Upper lobe of left lung (tissue), 6 donors: ENCODE measurements around the gene ALCAM. TPM values are rescaled to one million over a fixed set of nuclear protein-coding genes. Genes with fewer than 3 reads are reported as not detected.
A peak's percentile ranks its signal among the peaks of the same experiment; 100 is the strongest.

Experiments used
- ATAC-seq, 2 donors: fragments of 200-7000 bp; cut with Tn5 transposase; one replicate each; pipeline ENCODE4 v1.9.1; 2022; ENCODE audit warnings: mild to moderate bottlenecking in 2 of 2, moderate library complexity in 2 of 2; ENCODE audit not compliant: low FRiP score in 2 of 2
- DNase-seq, 2 donors: peaks; one replicate each; pipeline ENCODE4 v3.0.0-alpha.2; 2019 to 2020
- H3K27ac ChIP-seq, 4 donors: fragments of 200-600 bp; sonication (generic); one replicate each; pipeline ENCODE4 v1.5.1; 2016 to 2019
- H3K27me3 ChIP-seq, 4 donors: fragments of 200-600 bp; sonication (generic); one replicate each; pipeline ENCODE4 v1.5.1; 2017 to 2019
- H3K36me3 ChIP-seq, 4 donors: fragments of 200-600 bp; sonication (generic); one replicate each; pipeline ENCODE4 v1.5.1; 2016 to 2019
- H3K4me1 ChIP-seq, 4 donors: fragments of 200-600 bp; sonication (generic); one replicate each; pipeline ENCODE4 v1.5.1; 2018 to 2019
- H3K4me3 ChIP-seq, 4 donors: fragments of 200-600 bp; sonication (generic); one replicate each; pipeline ENCODE4 v1.5.1; 2017 to 2019; ENCODE audit warnings: mild to moderate bottlenecking in 2 of 4, moderate library complexity in 1 of 4
- H3K9me3 ChIP-seq, 4 donors: fragments of 200-600 bp; sonication (generic); one replicate each; pipeline ENCODE4 v1.5.1; 2018 to 2019
- CTCF ChIP-seq, 6 experiments: fragments of 450-650 bp in 4 of 6; fragments of 200-600 bp in 2 of 6; sonication (generic) in 2 of 6; IDR thresholded peaks; one replicate each; pipeline ENCODE4 v1.5.1; 2016 to 2019; ENCODE audit warnings: antibody characterized with exemption in 6 of 6
- EP300 ChIP-seq, 4 donors: sonication (generic); formaldehyde crosslinking; IDR thresholded peaks; one replicate each; pipeline ENCODE4 v1.5.1; 2017; ENCODE audit warnings: antibody characterized with exemption in 4 of 4, control low read depth in 2 of 4
- POLR2A ChIP-seq, 4 donors: fragments of 450-650 bp; IDR thresholded peaks; one replicate each; pipeline ENCODE4 v1.5.1; 2016 to 2017; ENCODE audit warnings: antibody characterized with exemption in 4 of 4, mild to moderate bottlenecking in 2 of 4
- POLR2AphosphoS5 ChIP-seq, 2 donors: sonication (generic); formaldehyde crosslinking; IDR thresholded peaks; one replicate each; pipeline ENCODE4 v1.5.1; 2017; ENCODE audit warnings: antibody characterized with exemption in 2 of 2
- WGBS, 2 donors: methylation state at CpG; one replicate each; pipeline ENCODE4 v1.1.5; 2017 to 2018; 5-methylcytosine and 5-hydroxymethylcytosine counted together
- total RNA-seq, 6 donors: library from RNA; depleted of rRNA in 4 of 6; stranded (reverse); fragments of >200 nt in 4 of 6; gene quantifications; one replicate each; pipeline versions ENCODE4 v1.1.0 to v1.2.1, GENCODE V29; 2016 to 2021
- donor health status: DM: no; HTN: no; CAD: no; lungs with moderate emphysema.
- donor health status: DM: no; HTN: yes; CAD: no; lungs with severe emphysema.

The ALCAM gene
- total RNA-seq, 6 donors from 2014 or later: 129 to 390 (median 186) TPM

GRCh38 chr3:105364128-105364527, 2.6 kb upstream of the ALCAM start:
- H3K27me3 ChIP-seq: no peaks in the 10 kb centered on the region
- H3K36me3 ChIP-seq: no peaks in the 10 kb centered on the region
- no peak overlapping the region for H3K27ac ChIP-seq
- no peak overlapping the region for H3K4me3 ChIP-seq
- no peaks in the 10 kb centered on the region for H3K9me3 ChIP-seq
- no peak for DNase-seq
- no peak for TF ChIP-seq POLR2A (IDR thresholded peaks at IDR 0.05)
- no peak for TF ChIP-seq CTCF (IDR thresholded peaks at IDR 0.05)
- TF ChIP-seq POLR2AphosphoS5 (IDR thresholded peaks at IDR 0.05): no peak
- no peak for TF ChIP-seq EP300 (IDR thresholded peaks at IDR 0.05)
- 87 to 90% methylated on average over 4 of the region's 4 CpGs for WGBS, 2 donors
- peaks cover 0 to 24% (median 4%) of the 10 kb centered on the region in 4 donors for H3K4me1 ChIP-seq
- ATAC-seq: no peak

- H3K36me3 ChIP-seq: no peaks in the 10 kb centered on the region
- TF ChIP-seq CTCF (IDR thresholded peaks at IDR 0.05) (no peak), POLR2AphosphoS5 (IDR thresholded peaks at IDR 0.05) (no peak), EP300 (IDR thresholded peaks at IDR 0.05) (no peak), POLR2A (IDR thresholded peaks at IDR 0.05) (no peak)
- no peak for DNase-seq
- H3K4me1 ChIP-seq: peaks cover 0 to 32% (median 6%) of the 10 kb centered on the region in 4 donors
- no peak for ATAC-seq
- 58 to 62% methylated on average over 5 of the region's 5 CpGs for WGBS, 2 donors
- H3K4me3 ChIP-seq: peak overlapping the region in 3 of 4 donors; percentile 56 to 69 (median 68)
- H3K27ac ChIP-seq: peak overlapping the region in 3 of 4 donors; percentile 71 to 91 (median 89)
- no peaks in the 10 kb centered on the region for H3K27me3 ChIP-seq
- no peaks in the 10 kb centered on the region for H3K9me3 ChIP-seq
These were observed 1.7 kb upstream of the ALCAM start for GRCh38 chr3:105365081-105365390.

GRCh38 chr3:105365391-105366325, 1.1 kb upstream of the ALCAM start:
- Histone ChIP-seq H3K9me3 (no peaks in the 10 kb centered on the region), H3K4me1 (peaks cover 0 to 36% (median 10%) of the 10 kb centered on the region in 4 donors), H3K4me3 (peak overlapping the region; percentile 30 to 69 (median 62)), H3K27me3 (no peaks in the 10 kb centered on the region), H3K27ac (peak overlapping the region; percentile 67 to 91 (median 80)), H3K36me3 (no peaks in the 10 kb centered on the region)
- DNase-seq (peak in 1 of 2 donors; percentile 25), ATAC-seq (peak; percentile 2 to 31)
- TF ChIP-seq EP300 (IDR thresholded peaks at IDR 0.05) (no peak), POLR2AphosphoS5 (IDR thresholded peaks at IDR 0.05) (no peak), POLR2A (IDR thresholded peaks at IDR 0.05) (no peak), CTCF (IDR thresholded peaks at IDR 0.05) (no peak)
- 4% methylated on average over 24 of the region's 24 CpGs for WGBS, 2 donors

GRCh38 chr3:105367063-105367405, 325 bp downstream of the ALCAM start:
- TF ChIP-seq POLR2AphosphoS5 (IDR thresholded peaks at IDR 0.05) (no peak), CTCF (IDR thresholded peaks at IDR 0.05) (no peak), POLR2A (IDR thresholded peaks at IDR 0.05) (no peak), EP300 (IDR thresholded peaks at IDR 0.05) (no peak)
- peak overlapping the region; percentile 86 to 91 (median 89) for H3K27ac ChIP-seq
- WGBS, 2 donors: 1 to 2% methylated on average over 29 of the region's 29 CpGs
- peak in 1 of 2 donors; percentile 2 for ATAC-seq
- H3K9me3 ChIP-seq: no peaks in the 10 kb centered on the region
- H3K4me3 ChIP-seq: peak overlapping the region; percentile 56 to 69 (median 64)
- H3K36me3 ChIP-seq: no peaks in the 10 kb centered on the region
- DNase-seq: peak; percentile 32 to 87
- H3K27me3 ChIP-seq: no peaks in the 10 kb centered on the region
- H3K4me1 ChIP-seq: peaks cover 0 to 40% (median 11%) of the 10 kb centered on the region in 4 donors
